T47D (cell line): Measurements from ENCODE around the gene KRABD2.

Source experiments
- DNase-seq, 2 experiments: peaks; one replicate each; pipeline versions ENCODE4 v3.0.0 to v3.0.0-alpha.2; 2011 to 2012; ENCODE audit warnings: low read depth in 1 of 2, low spot score in 1 of 2
- JUND ChIP-seq: IDR thresholded peaks from 2 replicates; pipeline ENCODE4 v1.6.1; 2012; ENCODE audit warnings: low read depth
- in situ Hi-C: cut with HindIII; loops from 2 replicates; pipeline ENCODE4 v1.10.0; 2016; ENCODE audit warnings: low sequenced_read_pairs, low pct_unique_long_range_greater_than_20kb

The KRABD2 gene

GRCh38 chr17:8376271-8377067 is at the start of gene KRABD2:
Gene KRABD2 (minus strand): TSS chr17:8376704.
- in situ Hi-C loops: no loop called here
- peak; percentile 80 to 86 for DNase-seq
- peak; percentile 27 for TF ChIP-seq JUND

GRCh38 chr17:8421571-8421970 is 45.1 kb upstream of the KRABD2 start:
- no peak for DNase-seq
- no peak for TF ChIP-seq JUND
- in situ Hi-C loops: no loop called here

- peak in 1 of 2 experiments; percentile 47 for DNase-seq
- in situ Hi-C loops: no loop called here
- TF ChIP-seq JUND: no peak
Measured at GRCh38 chr17:8420041-8420934, 43.8 kb upstream of the KRABD2 start.

GRCh38 chr17:8419305-8419704 is 42.8 kb upstream of the KRABD2 start:
- in situ Hi-C loops: no loop called here
- no peak for TF ChIP-seq JUND
- DNase-seq: no peak

DNA sequence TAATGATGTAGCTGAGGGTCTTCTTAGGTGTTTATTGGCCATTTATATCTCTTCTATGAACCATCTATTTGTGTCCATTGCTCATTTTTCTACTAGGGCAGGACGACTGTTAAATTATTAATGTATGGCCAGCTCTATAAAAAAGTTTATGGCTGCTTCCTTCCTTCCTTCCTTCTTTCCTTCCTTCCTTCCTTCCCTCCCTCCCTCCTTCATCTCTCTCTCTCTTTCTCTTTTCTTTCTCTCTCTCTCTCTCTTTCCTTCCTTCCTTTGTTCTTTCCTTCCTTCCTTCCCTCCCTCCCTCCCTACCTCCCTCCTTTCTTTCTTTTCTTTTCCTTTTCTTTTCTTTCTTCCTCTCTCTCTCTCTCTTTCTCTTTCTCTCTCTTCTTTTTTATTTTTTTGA is 42.0 kb upstream of the KRABD2 start:
- no peak for TF ChIP-seq JUND
- in situ Hi-C loops: no loop called here
- no peak for DNase-seq

- in situ Hi-C loops: no loop called here
- TF ChIP-seq JUND: no peak
- DNase-seq: no peak
Measured at GRCh38 chr17:8417806-8418205, 41.3 kb upstream of the KRABD2 start.

- in situ Hi-C loops: no loop called here
- no peak for DNase-seq
- no peak for TF ChIP-seq JUND
Measured at GRCh38 chr17:8413938-8414337, 37.4 kb upstream of the KRABD2 start.

- no peak for DNase-seq
- no peak for TF ChIP-seq JUND
- in situ Hi-C loops: no loop called here
Measured at GRCh38 chr17:8413328-8413727, 36.8 kb upstream of the KRABD2 start.

- in situ Hi-C loops: no loop called here
- DNase-seq: no peak
- no peak for TF ChIP-seq JUND
Measured at GRCh38 chr17:8412089-8412488, 35.6 kb upstream of the KRABD2 start.

GRCh38 chr17:8410883-8411238 is 34.4 kb upstream of the KRABD2 start:
- in situ Hi-C loops: no loop called here
- no peak for DNase-seq
- no peak for TF ChIP-seq JUND

DNA sequence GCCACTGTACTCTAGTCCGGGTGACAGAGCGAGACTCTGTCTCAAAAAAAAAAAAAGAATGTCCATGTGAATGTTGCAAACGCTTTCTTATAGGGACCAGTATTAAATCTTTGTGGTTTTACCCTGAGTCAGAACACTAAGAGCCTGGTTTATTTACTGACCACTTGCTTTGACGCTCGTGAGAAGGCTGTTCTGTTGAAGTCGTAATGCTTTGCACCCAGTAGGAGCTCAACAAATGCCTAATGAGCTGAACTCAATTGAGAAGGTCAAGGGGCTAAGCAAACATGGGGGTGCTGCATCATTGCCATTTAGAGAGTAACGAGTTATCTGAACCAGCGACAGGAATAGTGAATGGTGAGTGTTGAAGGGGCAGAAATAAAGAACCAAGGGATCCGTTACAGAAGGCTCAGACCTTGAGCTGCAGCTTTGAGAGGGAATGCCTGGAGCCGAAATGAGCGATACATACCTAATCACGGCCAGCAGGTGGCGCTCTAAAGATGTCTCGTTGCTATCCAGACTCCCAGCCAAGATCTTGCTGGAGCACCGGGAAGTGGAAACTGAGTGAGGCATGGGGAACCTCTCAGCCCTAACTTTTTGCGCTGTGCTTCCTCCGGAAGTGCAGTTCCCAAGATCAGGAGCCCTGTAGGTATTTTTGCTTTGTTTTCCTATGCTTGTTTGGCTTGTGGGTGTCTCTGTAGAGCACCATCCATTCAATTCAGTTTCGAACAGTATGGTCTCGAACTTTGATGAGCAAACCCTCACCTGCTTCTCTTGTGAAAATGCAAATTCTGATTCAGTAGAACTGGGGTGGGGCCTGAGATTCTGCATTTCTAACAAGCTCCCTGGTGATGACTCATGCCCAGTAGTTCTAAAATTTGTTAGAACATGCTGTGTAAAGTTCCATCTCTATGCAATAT is 33.7 kb upstream of the KRABD2 start:
- in situ Hi-C loops: no loop called here
- no peak for TF ChIP-seq JUND
- DNase-seq: peak; percentile 34 to 88

DNA sequence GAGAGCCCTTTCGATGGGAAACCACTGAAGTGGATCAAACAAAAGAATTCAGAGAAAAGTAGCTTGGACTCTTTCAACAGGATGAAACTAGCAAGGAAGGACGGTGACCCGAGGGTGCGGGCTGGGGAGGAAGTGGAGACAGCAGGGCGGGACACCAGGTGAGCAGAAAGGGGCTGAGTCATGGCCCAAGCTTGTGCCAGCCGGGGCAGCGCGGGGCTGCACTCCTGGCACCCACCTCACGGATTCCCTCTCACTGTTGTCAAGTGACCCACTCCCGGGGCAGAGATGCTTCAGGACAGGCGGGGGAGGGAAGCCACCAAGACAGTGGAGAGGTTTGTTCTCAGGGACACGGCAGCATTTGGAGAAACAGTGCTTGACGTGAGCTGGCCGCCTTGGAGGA is 31.9 kb upstream of the KRABD2 start:
- in situ Hi-C loops: no loop called here
- TF ChIP-seq JUND: no peak
- DNase-seq: no peak
